ENCODE data around the gene TDRD5.
"Not testable (repeated sequence)": the region's sequence is repeated elsewhere in the genome, so short reads cannot be mapped to it uniquely, and the experiment has no call there.

Gene TDRD5

GRCh38 chr1:179601093-179601492 is 9.5 kb downstream of the TDRD5 start:
- no peak for DNase-seq (ENCODE audit: low read depth in 2 of 2)

GRCh38 chr1:179612361-179612760 is 20.7 kb downstream of the TDRD5 start:
- DNase-seq (ENCODE audit: low read depth in 2 of 2): no peak

DNA sequence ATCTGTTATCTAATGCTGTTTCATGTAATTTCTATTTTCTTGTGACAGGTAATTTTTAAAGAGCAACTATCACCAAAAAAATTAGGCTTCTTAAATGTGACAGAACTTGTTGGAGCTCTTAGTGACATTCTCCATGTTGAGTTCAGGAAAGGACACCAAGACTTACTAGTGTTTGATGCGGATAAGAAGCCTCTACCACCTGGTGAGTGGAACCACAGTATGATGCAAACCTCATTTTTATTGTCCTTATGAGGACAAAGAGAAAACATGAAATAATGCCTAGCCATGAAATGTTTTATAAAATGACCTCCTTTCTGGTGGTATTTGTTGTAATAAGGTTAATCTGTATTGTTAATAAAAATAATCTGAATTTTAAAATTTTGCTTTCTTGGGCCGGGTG is 39.1 kb downstream of the TDRD5 start:
- no peak for DNase-seq (ENCODE audit: low read depth in 2 of 2)

DNA sequence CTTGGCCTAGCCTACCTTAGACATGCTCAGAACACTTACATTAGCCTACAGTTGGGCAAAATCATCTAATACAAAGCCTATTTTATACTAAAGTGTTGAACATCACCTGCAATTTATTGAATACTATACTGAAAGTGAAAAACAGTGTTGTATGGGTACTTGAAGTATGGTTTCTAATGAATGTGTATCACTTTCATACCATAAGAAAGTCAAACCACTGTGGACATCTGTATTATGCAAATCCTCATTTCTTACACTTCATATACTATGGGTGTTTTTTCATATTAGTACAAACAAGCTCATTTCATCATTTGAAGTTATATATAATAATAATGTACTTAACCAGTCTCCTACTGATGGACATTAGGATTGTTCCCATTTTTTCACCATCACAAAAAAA is 41.2 kb downstream of the TDRD5 start:
- no peak for DNase-seq (ENCODE audit: low read depth in 2 of 2)

DNA sequence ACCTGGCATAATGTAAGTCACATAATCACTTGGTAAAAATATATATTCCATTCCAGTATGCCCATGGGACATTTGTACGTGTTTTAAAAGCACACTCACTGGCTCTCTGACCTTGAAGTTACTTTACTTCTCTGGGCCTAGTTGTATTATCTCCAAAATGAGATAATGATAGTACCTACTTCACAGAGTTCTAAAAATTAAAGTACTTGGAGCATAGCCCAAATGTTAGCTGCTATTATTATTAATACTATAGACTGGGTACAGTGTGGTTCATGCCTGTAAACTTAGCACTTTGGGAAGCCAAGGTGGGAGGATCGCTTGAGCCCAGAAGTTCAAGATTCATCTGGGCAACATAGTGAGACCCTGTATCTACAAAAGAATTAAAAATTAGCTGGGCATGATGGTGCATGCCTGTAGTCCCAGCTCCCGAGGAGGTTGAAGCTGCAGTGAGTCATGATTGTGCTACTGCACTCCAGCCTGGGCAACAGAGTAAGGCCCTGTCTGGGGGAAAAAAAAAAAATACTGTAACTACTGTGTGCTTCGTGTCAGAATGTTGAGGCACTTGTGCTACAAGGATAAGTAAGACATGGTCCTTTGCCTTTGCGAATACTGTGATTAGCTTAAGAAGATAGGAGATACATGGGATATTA is 45.7 kb downstream of the TDRD5 start:
- DNase-seq (ENCODE audit: low read depth in 2 of 2): no peak

- no peak for DNase-seq (ENCODE audit: low read depth in 2 of 2)
Observed at GRCh38 chr1:179661018-179661417, 69.4 kb downstream of the TDRD5 start.

DNA sequence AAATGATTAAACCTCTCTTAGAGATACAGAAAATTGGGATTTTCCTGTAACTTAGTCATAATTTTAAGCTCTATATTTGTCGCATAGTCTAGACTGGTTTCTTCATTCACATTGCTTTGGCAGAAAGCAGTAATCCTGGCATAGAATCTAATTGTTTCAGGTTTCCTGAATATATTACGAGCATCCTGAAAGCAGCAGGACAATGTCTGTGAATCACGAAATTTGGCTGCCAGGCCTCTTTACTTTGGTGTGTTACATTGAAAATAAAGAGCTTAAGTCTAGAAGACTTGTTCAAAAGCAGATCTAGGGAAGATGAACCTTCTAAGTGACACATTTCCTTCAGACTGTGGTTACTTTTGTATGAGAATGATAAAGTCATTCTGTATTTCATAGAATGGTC is 72.2 kb downstream of the TDRD5 start:
- no peak for DNase-seq (ENCODE audit: low read depth in 2 of 2)

- DNase-seq (ENCODE audit: low read depth in 2 of 2): no peak
Observed at GRCh38 chr1:179677882-179678281, 86.2 kb downstream of the TDRD5 start.

GRCh38 chr1:179694530-179694929 is 102.9 kb downstream of the TDRD5 start:
- not testable (repeated sequence) for DNase-seq (ENCODE audit: low read depth in 2 of 2)

- no peak for DNase-seq (ENCODE audit: low read depth in 2 of 2)
Observed at GRCh38 chr1:179702946-179703539, 111.4 kb downstream of the TDRD5 start.

DNA sequence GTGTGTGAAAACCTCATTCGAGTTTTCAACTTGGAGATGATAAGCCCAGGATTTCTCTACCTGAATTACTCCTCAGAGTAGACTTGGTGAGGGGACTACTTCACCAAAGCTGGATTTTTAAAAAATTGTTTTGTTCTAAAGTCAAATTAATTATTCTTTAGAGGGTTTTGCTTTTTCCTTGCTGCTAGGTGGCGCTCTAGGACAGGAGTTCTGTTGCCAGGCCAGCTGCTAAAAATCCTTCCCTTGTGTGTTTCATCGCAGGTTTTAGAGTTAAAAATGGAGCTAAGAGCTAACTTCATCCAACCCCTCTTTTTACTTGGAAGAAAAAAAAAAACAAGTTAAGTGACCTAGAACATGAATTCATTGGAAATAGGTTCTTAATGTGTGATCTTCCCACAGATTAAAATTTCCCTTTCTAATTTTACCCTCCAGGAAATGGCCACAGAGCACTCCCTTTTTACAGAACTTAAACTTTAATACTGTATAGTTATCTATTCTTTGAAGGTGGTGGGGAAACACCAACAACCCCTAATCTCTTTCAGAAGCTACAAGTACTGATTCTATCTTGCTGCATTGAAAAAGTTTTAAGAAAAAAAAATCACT is 114.8 kb downstream of the TDRD5 start:
- DNase-seq (ENCODE audit: low read depth in 2 of 2): peak; percentile 41 to 47

- no peak for DNase-seq (ENCODE audit: low read depth in 2 of 2)
Observed at GRCh38 chr1:179707406-179707805, 115.8 kb downstream of the TDRD5 start.

- no peak for DNase-seq (ENCODE audit: low read depth in 2 of 2)
Observed at GRCh38 chr1:179708434-179709195, 117.0 kb downstream of the TDRD5 start.

DNA sequence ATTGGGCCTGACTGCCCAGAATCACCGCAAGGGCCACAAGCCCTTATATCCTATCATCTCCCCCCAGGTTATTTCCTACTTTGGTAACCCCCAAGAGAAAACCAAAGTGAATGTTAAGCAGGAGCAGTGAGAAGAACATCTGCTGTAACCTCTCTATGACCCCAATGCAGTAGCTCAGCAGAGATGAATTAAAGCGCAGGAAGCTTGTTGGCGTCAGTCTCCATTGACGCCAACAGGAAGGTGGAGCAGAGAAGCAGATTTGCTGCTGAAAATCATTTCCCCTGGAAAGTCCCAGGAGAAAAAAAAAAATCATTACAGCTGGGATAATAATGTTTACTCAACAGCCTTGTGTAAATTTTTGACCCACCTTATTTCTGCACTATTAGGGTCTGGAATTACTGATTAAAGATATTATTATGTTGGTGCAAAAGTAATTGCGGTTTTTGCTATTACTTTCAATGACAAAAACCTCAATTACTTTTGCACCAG is 118.3 kb downstream of the TDRD5 start:
- no peak for DNase-seq (ENCODE audit: low read depth in 2 of 2)

DNA sequence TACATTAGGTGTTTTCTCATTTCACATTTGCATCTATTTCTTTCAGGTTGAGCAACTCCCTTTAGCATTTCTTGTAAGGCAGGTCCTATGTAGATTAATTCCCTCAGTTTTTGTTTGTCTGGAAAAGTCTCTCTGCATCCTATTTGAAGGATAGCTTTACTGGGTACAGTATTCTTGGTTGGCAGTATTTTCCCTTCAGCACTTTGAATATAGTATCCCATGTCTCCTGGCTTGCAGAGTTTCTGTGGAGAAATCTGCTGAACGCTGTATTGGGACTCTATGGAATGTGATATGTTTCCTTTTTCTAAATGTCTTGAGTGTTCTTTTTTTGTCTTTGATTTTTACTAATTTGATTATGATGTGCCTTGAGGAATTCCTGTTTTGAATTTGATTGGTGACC is 122.5 kb downstream of the TDRD5 start:
- DNase-seq (ENCODE audit: low read depth in 2 of 2): no peak

GRCh38 chr1:179714623-179715022 is 123.0 kb downstream of the TDRD5 start:
- no peak for DNase-seq (ENCODE audit: low read depth in 2 of 2)

GRCh38 chr1:179719272-179719671 is 127.6 kb downstream of the TDRD5 start:
- DNase-seq (ENCODE audit: low read depth in 2 of 2): no peak

GRCh38 chr1:179728271-179728670 is 136.6 kb downstream of the TDRD5 start:
- DNase-seq (ENCODE audit: low read depth in 2 of 2): no peak

GRCh38 chr1:179729881-179730280 is 138.2 kb downstream of the TDRD5 start:
- no peak for DNase-seq (ENCODE audit: low read depth in 2 of 2)

GRCh38 chr1:179731643-179732042 is 140.0 kb downstream of the TDRD5 start:
- DNase-seq (ENCODE audit: low read depth in 2 of 2): no peak
